HepG2 (cell line): ENCODE measurements around the gene MACROH2A1. TPM values are rescaled to one million over a fixed set of nuclear protein-coding genes. Genes with fewer than 3 reads are reported as not detected.

Experiments
- EP300 ChIP-seq, 3 experiments: sonication (generic) in 1 of 3; formaldehyde crosslinking in 1 of 3; IDR thresholded peaks; 2 replicates each; pipeline versions ENCODE4 v1.5.1 to v1.6.1; 2011 to 2020; ENCODE audit warnings: low read depth in 2 of 3, low read length in 2 of 3, borderline replicate concordance in 1 of 3, improper control_type of control experiment in 1 of 3, mild to moderate bottlenecking in 1 of 3, missing genetic modification reagents in 1 of 3, moderate library complexity in 1 of 3
- HIC2 ChIP-seq: sonication (generic); formaldehyde crosslinking; IDR thresholded peaks from 2 replicates; pipeline ENCODE4 v1.9.0; 2022; ENCODE audit warnings: low read depth, missing genetic modification reagents
- REST ChIP-seq, 2 experiments: IDR thresholded peaks; 2 replicates each; pipeline ENCODE4 v1.6.1; 2011 to 2012; ENCODE audit warnings: low read length in 2 of 2, borderline replicate concordance in 1 of 2, low read depth in 1 of 2, mild to moderate bottlenecking in 1 of 2, moderate library complexity in 1 of 2
- SALL1 ChIP-seq: sonication (generic); formaldehyde crosslinking; IDR thresholded peaks from 2 replicates; pipeline ENCODE4 v1.8.0; 2022; ENCODE audit warnings: mild to moderate bottlenecking, missing genetic modification reagents
- SP4 ChIP-seq: sonication (generic); formaldehyde crosslinking; IDR thresholded peaks from 2 replicates; pipeline ENCODE4 v1.8.1; 2023; ENCODE audit warnings: mild to moderate bottlenecking, missing genetic modification reagents
- polyA plus RNA-seq, 8 experiments: library from polyadenylated mRNA; depleted of rRNA in 3 of 8; stranded (reverse) in 7 of 8; unstranded in 1 of 8; fragments of >200 nt; fragmentation: Illumina TruSeq in 4 of 8; extraction: Trizol in 4 of 8; gene quantifications; 2 replicates each; pipeline versions ENCODE4 v1.2.1 to v1.2.3, GENCODE V29; 2011 to 2016; ENCODE audit warnings: low read depth in 4 of 8, missing spikeins in 1 of 8, mixed read lengths in 1 of 8; ENCODE audit not compliant: insufficient read depth in 1 of 8
- total RNA-seq, 5 experiments: library from RNA; depleted of rRNA; stranded (reverse); fragments of >200 nt; fragmentation: Illumina TruSeq; extraction: Trizol; gene quantifications; 2 replicates each; pipeline ENCODE4 v1.2.3, GENCODE V29; 2016; ENCODE audit warnings: low read depth in 1 of 5

Gene MACROH2A1
- total and polyA plus RNA-seq, 2 of the 13 experiments (the other 11 are each of a cell fraction or from before 2014, with no cell fraction given) = 69.1 to 158 TPM

- TF ChIP-seq EP300 (IDR thresholded peaks at IDR 0.05; ENCODE audit: low read depth in 2 of 2, low read length in 2 of 2) (peak in 1 of 2 experiments; percentile 52; a peak in 1 of 4 replicates), EP300 (CRISPR knock-in tag; IDR thresholded peaks at IDR 0.05; ENCODE audit: borderline replicate concordance) (no peak), HIC2 (CRISPR knock-in tag) (0 out of 2 replicates have a peak, but pooled peaks have one; percentile 6), REST (IDR thresholded peaks at IDR 0.05; ENCODE audit: borderline replicate concordance in 1 of 2, low read depth in 1 of 2, low read length in 2 of 2) (no peak), SALL1 (CRISPR knock-in tag) (0 out of 2 replicates have a peak, but pooled peaks have one; percentile 23), SP4 (0 out of 2 replicates have a peak, but pooled peaks have one; percentile 18)
These were observed 35.8 kb upstream of the MACROH2A1 start (continued) for GRCh38 chr5:135434591-135435466.
